H4 (cell line): Measurements from ENCODE around the gene LTN1. TPM values are rescaled to one million over a fixed set of nuclear protein-coding genes. Genes with fewer than 3 reads are reported as not detected.
"Not testable (repeated sequence)": the region's sequence is repeated elsewhere in the genome, so short reads cannot be mapped to it uniquely, and the experiment has no call there.

Experiments
- DNase-seq: peaks from one replicate; pipeline ENCODE4 v3.0.0-alpha.2; 2015; ENCODE audit warnings: low spot score
- total RNA-seq: library from RNA; depleted of rRNA; stranded (reverse); fragments of >200 nt; shearing (Covaris generic); gene quantifications from 2 replicates; pipeline ENCODE4 v1.2.3, GENCODE V29; 2014

Gene LTN1
- total RNA-seq, 1 experiment from 2014 or later, result 20.1 TPM

- no peak for DNase-seq
These were observed 10.0 kb downstream of the LTN1 start for GRCh38 chr21:28982637-28983036.

- DNase-seq, result no peak
These were observed 13.6 kb downstream of the LTN1 start for GRCh38 chr21:28979092-28979491.

- DNase-seq, result no peak
These were observed 17.3 kb downstream of the LTN1 start for GRCh38 chr21:28975397-28975796.

GRCh38 chr21:28974531-28975227 is 18.0 kb downstream of the LTN1 start:
- DNase-seq, result no peak

DNA sequence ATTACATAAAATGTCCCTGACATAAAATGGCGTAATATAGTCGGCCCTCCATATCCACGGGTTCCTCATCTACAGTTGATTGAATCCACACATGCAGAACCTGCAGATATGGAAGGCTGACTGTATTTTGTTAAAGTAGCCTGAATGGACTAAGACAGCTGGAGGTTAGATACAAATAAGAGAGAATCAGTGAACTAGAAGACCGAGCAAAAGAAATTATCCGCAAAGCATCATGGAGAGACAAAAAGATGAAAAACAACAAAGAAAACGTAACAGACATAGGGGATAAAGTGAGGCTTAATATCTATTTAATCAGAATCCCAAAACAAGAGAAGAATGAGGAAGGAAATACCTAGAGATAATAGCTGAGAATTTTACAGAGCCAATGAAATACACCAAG is 20.3 kb downstream of the LTN1 start:
- DNase-seq, result no peak

DNA sequence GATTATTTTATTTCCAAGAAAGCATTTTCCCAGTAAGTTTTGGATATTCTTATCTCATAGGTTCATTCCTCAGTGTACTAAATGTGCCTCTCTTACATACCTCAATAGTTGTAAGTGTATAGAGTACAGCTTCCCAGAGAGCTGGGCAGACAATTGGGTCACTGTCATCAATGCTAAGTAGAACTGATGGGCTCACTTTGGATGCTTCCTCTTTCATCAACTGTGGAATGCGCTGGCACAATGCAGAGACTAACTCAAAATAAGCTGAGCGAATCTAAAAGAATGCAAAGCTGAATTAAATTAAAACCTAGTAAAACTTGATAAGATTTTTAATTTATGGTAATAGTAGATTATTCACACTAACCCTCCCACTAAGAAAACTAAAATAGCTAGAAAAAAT is 21.5 kb downstream of the LTN1 start:
- no peak for DNase-seq

GRCh38 chr21:28963831-28964230 is 28.8 kb downstream of the LTN1 start:
- DNase-seq, result no peak

- DNase-seq, result no peak
These were observed 30.2 kb downstream of the LTN1 start for GRCh38 chr21:28962465-28962864.

DNA sequence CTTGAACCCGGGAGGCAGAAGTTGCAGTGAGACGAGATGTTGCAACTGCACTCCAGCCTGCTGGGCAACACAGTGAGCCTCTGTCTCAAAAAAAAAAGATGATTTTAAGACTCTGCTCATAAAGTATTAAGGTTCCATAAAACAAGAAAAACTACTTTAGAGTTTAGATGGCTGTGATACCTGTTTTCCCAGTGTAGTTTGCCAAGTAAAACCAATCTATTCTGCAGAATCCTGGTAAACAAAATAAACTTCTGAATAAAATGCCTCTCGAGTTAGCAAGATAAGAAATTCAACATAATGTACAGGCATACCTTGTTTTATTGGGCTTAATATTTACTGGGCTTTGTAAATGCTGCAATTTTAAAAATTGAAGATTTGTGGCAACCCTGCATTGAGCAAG is 30.8 kb downstream of the LTN1 start:
- no peak for DNase-seq

DNA sequence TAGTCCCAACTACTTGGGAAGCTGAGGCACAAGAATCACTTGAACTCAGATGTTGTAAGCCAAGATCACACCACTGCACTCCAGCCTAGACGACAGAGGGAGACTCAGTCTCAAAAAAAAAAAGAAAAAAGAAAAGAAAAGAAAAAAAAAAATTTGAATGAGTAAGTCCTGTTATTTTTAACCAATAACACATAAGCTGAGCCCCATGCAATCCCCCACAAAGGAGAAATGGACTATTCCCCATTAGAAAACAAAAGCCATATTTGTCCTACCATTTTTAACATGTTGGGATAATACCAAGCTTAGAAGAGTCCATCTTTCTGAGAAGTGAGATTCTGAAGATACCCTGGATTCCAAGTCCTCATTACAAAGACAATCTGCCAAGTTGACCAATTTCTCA is 32.4 kb downstream of the LTN1 start:
- DNase-seq, result no peak

DNA sequence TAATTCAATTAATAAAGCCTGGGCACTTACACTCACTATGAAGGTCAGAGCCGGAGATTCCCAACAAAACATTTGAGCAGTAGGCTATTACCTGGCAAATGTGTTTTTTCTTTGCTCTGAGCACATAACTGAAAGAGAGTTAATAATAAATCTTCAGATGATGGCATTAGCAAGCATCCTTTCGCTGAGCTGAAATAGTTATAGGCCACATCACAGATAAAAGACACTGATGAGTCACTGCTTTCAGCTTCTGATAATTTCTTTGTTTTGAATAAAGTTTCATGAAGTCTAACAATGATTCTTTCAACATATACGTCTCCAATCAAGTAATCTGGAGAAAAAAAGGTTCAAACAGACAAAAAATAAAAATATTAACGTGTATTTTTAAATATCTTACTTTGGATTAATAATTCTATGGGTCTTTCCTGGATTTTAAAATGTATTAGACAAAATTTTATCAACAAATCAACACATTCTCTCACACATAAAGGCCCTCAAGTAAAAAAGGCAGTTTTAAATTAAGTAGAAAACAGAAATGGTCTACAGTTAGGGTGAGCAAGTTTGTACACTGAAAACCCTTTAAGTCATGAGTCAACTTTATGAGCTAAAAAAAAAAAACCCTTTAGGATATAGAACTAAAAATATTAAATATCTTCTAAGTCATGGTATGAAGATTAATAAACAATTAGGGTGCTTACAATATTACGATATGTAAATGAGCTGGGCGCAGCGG is 33.1 kb downstream of the LTN1 start:
- no peak for DNase-seq

DNA sequence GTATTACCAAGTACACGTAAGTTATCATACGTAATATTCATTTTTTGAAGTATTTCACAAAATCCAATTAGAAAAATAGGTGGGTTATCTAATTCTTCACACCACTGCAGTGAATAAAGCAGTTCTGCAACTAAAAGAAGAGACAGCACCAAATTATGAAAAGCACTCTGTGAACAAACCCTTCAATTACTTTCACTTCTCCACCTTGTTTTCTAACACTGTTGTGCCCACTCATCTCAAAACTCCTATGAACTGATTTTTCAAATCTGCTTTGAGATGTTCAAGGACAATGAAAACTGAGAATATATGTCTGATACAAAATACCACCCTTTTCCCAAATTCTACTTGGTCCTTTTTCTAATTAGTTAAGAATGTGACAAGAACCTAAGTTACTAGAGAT is 39.4 kb downstream of the LTN1 start:
- no peak for DNase-seq

GRCh38 chr21:28952686-28953085 is 40.0 kb downstream of the LTN1 start:
- DNase-seq, result no peak

GRCh38 chr21:28949318-28949717 is 43.4 kb downstream of the LTN1 start:
- DNase-seq, result no peak

- no peak for DNase-seq
These were observed 48.4 kb downstream of the LTN1 start for GRCh38 chr21:28944296-28944695.

DNA sequence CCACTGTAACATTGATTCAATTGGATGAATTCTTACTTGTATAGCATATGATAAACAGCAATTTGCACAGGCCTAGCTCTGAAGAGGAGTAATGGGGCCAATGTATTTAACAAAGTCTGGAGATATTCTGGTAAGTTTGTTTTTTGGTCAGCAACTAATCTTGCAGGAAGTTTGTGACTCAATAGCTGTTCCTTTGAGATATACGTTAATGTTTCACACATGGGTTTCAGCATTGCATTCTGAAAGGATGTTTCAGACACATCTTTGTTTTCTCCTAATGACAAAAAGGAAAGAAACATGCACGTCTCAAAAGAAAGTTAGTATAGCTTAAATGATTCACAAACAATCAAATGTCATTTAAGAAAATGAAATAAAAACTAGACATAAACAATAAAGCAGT is 49.0 kb downstream of the LTN1 start:
- no peak for DNase-seq

DNA sequence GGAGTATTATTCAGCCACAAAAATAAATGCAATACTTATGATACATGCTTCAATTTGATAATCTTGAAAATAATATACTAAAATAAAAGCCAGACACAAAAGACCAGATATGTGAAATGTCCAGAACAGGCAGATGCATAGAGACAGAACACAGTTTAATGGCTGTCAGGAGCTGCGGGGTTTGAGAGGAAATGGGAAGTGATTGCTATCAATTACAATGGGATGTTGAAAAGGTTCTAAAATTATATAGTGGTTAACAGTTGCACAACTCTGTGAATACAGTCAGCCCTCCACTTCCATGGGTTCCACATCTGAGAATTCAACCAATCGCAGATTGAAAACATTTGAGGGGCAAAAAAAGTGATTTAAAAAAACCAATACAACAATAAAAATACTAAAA is 54.0 kb downstream of the LTN1 start:
- no peak for DNase-seq

- no peak for DNase-seq
These were observed 54.9 kb downstream of the LTN1 start for GRCh38 chr21:28937737-28938136.

DNA sequence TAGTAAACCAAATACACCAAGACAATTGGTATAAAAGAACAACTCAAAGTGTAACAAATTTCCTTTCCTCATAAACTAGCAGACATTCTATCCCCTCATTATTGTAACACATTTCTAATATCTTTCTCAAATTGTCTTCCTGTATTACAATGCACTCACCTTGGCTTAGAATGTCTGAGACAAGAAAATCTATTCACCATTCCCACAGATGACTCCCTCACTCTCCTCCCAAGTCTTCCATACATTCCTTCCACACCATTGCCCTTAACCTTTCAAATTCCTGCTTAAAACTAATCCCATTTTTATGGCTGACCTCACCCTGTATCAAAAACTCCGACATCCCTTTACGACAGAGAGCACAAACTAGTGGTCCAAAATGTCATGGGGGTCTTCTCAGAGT is 56.0 kb downstream of the LTN1 start:
- DNase-seq, result no peak

DNA sequence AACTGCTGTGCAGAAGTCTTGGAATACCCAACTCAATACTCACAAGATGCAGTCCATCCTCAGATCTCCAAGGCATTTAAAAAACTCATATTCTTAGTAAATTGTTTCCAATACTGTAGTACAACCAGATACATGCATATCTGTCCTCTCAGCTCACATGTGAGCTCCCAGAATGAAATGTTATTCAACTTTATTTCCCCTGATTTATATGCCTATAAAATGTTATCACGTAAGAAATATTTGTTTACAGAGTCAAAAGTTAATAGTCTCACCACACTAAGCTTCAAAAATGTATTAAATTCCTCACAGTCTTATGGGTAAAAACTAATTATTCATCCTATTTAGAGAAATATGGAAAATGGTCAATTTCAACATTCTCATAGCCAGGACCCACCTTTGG is 56.6 kb downstream of the LTN1 start:
- DNase-seq, result no peak

- DNase-seq, result no peak
These were observed 60.0 kb downstream of the LTN1 start for GRCh38 chr21:28932717-28933116.

DNA sequence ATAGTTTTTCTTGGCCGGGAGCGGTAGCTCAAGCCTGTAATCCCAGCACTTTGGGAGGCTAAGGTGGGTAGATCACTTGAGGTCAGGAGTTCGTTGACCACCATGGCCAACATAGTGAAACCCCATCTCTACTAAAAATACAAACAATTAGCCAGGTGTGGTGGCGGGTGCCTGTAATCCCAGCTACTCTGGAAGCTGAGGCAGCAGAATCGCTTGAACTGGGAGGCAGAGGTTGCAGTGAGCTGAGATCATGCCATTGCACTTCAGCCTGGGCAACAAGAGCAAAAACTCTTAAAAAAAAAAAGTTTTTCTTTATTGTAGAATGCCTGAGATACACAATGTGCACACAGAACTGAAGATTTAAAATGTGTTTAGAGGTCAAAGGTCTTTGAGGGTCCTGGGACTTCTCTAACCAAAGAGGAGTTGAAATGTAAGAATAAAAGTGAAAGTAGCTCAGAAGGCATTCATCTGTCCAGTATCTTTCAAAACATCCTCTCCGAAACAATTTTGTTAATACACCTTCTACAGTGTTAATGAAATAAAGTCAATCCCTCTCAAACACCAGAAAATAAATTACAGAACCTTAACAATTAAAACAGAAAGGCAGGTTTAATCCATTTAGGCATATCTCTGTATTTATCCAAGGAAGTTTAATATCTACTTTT is 60.8 kb downstream of the LTN1 start:
- not testable (repeated sequence) for DNase-seq
